Effector memory CD4-positive, alpha-beta T cell (primary cell): ENCODE measurements around the gene EHF.
"Not testable (repeated sequence)": the region's sequence is repeated elsewhere in the genome, so short reads cannot be mapped to it uniquely, and the experiment has no call there.

Experiments
- DNase-seq, 3 donors: peaks; one replicate each; pipeline ENCODE4 v3.0.0-alpha.2; 2020
- H3K27ac ChIP-seq: 2 replicates; pipeline ENCODE4 v1.7.0; 2013; ENCODE audit warnings: mild to moderate bottlenecking, low read length, moderate library complexity; ENCODE audit not compliant: insufficient read depth, poor library complexity, severe bottlenecking
- H3K27me3 ChIP-seq: replicated peaks from 2 replicates; pipeline ENCODE4 v1.7.0; 2013; ENCODE audit warnings: mild to moderate bottlenecking, low read length; ENCODE audit not compliant: insufficient read depth, control insufficient read depth, poor library complexity, severe bottlenecking
- H3K36me3 ChIP-seq: 2 replicates; pipeline ENCODE4 v1.7.0; 2013; ENCODE audit warnings: mild to moderate bottlenecking, low read length, moderate library complexity; ENCODE audit not compliant: control insufficient read depth, insufficient read depth
- H3K4me1 ChIP-seq: 2 replicates; pipeline ENCODE4 v1.7.0; 2013; ENCODE audit warnings: low read length, mild to moderate bottlenecking; ENCODE audit not compliant: control insufficient read depth, insufficient read depth, poor library complexity, severe bottlenecking
- H3K4me3 ChIP-seq: 2 replicates; pipeline ENCODE4 v1.7.0; 2013; ENCODE audit warnings: low read length, low read depth, mild to moderate bottlenecking; ENCODE audit not compliant: insufficient read depth, poor library complexity, severe bottlenecking
- H3K9me3 ChIP-seq: 2 replicates; pipeline ENCODE4 v1.7.0; 2013; ENCODE audit warnings: mild to moderate bottlenecking, low read length, moderate library complexity; ENCODE audit not compliant: control insufficient read depth

The EHF gene

GRCh38 chr11:34587282-34587677, 33.6 kb upstream of the EHF start:
- Histone ChIP-seq H3K4me1 (no peaks in the 10 kb centered on the region), H3K27ac (no peak overlapping the region), H3K27me3 (no peaks in the 10 kb centered on the region), H3K36me3 (no peaks in the 10 kb centered on the region), H3K4me3 (no peak overlapping the region), H3K9me3 (no peaks in the 10 kb centered on the region)
- no peak for DNase-seq

- Histone ChIP-seq H3K27ac (no peak overlapping the region), H3K9me3 (no peaks in the 10 kb centered on the region), H3K4me1 (no peaks in the 10 kb centered on the region), H3K36me3 (no peaks in the 10 kb centered on the region), H3K27me3 (no peaks in the 10 kb centered on the region), H3K4me3 (no peak overlapping the region)
- DNase-seq = no peak
Observed at GRCh38 chr11:34588023-34588422, 32.9 kb upstream of the EHF start.

- Histone ChIP-seq H3K4me1 (no peaks in the 10 kb centered on the region), H3K36me3 (no peaks in the 10 kb centered on the region), H3K27me3 (no peaks in the 10 kb centered on the region), H3K27ac (no peak overlapping the region), H3K9me3 (no peaks in the 10 kb centered on the region), H3K4me3 (no peak overlapping the region)
- no peak for DNase-seq
Observed at GRCh38 chr11:34588701-34589100, 32.2 kb upstream of the EHF start.

- H3K4me1 ChIP-seq, H3K27me3 ChIP-seq, H3K27ac ChIP-seq, H3K9me3 ChIP-seq, DNase-seq, H3K4me3 ChIP-seq, H3K36me3 ChIP-seq: not testable (repeated sequence)
Observed at GRCh38 chr11:34589177-34589576, 31.7 kb upstream of the EHF start.

GRCh38 chr11:34593085-34593484, 27.8 kb upstream of the EHF start:
- no peaks in the 10 kb centered on the region for H3K4me1 ChIP-seq
- H3K27me3 ChIP-seq = no peaks in the 10 kb centered on the region
- DNase-seq = no peak
- no peak overlapping the region for H3K4me3 ChIP-seq
- no peaks in the 10 kb centered on the region for H3K9me3 ChIP-seq
- H3K36me3 ChIP-seq = no peaks in the 10 kb centered on the region
- H3K27ac ChIP-seq = no peak overlapping the region

GRCh38 chr11:34594603-34595002, 26.3 kb upstream of the EHF start:
- Histone ChIP-seq H3K4me1 (no peaks in the 10 kb centered on the region), H3K36me3 (no peaks in the 10 kb centered on the region), H3K27me3 (no peaks in the 10 kb centered on the region), H3K9me3 (no peaks in the 10 kb centered on the region), H3K27ac (no peak overlapping the region), H3K4me3 (no peak overlapping the region)
- DNase-seq = no peak

- no peaks in the 10 kb centered on the region for H3K4me1 ChIP-seq
- no peak overlapping the region for H3K27ac ChIP-seq
- no peaks in the 10 kb centered on the region for H3K27me3 ChIP-seq
- DNase-seq = no peak
- H3K9me3 ChIP-seq = no peaks in the 10 kb centered on the region
- H3K4me3 ChIP-seq = no peak overlapping the region
- H3K36me3 ChIP-seq = no peaks in the 10 kb centered on the region
Observed at GRCh38 chr11:34595391-34595790, 25.5 kb upstream of the EHF start.

- Histone ChIP-seq H3K36me3 (no peaks in the 10 kb centered on the region), H3K27me3 (no peaks in the 10 kb centered on the region), H3K4me1 (no peaks in the 10 kb centered on the region), H3K9me3 (no peaks in the 10 kb centered on the region), H3K4me3 (no peak overlapping the region), H3K27ac (no peak overlapping the region)
- DNase-seq = no peak
Observed at GRCh38 chr11:34595960-34596644, 24.8 kb upstream of the EHF start.

GRCh38 chr11:34599406-34599945, 21.4 kb upstream of the EHF start:
- H3K4me3 ChIP-seq = no peak overlapping the region
- H3K9me3 ChIP-seq = no peaks in the 10 kb centered on the region
- no peak for DNase-seq
- H3K4me1 ChIP-seq = no peaks in the 10 kb centered on the region
- H3K27ac ChIP-seq = no peak overlapping the region
- H3K36me3 ChIP-seq = no peaks in the 10 kb centered on the region
- H3K27me3 ChIP-seq = no peaks in the 10 kb centered on the region

- no peak overlapping the region for H3K27ac ChIP-seq
- H3K4me1 ChIP-seq = no peaks in the 10 kb centered on the region
- H3K9me3 ChIP-seq = no peaks in the 10 kb centered on the region
- no peak overlapping the region for H3K4me3 ChIP-seq
- H3K27me3 ChIP-seq = no peaks in the 10 kb centered on the region
- no peak for DNase-seq
- no peaks in the 10 kb centered on the region for H3K36me3 ChIP-seq
Observed at GRCh38 chr11:34600339-34601084, 20.4 kb upstream of the EHF start.
